Esophagus squamous epithelium (tissue), 4 donors: Measurements from ENCODE around the gene WBP2NL.

Experiments
- CTCF ChIP-seq, 6 experiments: fragments of 450-650 bp in 4 of 6; fragments of 200-600 bp in 2 of 6; sonication (generic) in 2 of 6; IDR thresholded peaks; one replicate each; pipeline ENCODE4 v1.5.1; 2016 to 2019; ENCODE audit warnings: antibody characterized with exemption in 6 of 6, mild to moderate bottlenecking in 4 of 6, moderate library complexity in 4 of 6
- POLR2A ChIP-seq, 4 donors: fragments of 450-650 bp; IDR thresholded peaks; one replicate each; pipeline ENCODE4 v1.6.1; 2017; ENCODE audit warnings: antibody characterized with exemption in 4 of 4, mild to moderate bottlenecking in 4 of 4, moderate library complexity in 3 of 4

GRCh38 chr22:42072606-42073330 is 74.2 kb downstream of the WBP2NL start:
- TF ChIP-seq CTCF (IDR thresholded peaks at IDR 0.05), result no peak
- TF ChIP-seq POLR2A (IDR thresholded peaks at IDR 0.05), result no peak
